ENCODE data around the gene GPBP1.
"Not testable (repeated sequence)": the region's sequence is repeated elsewhere in the genome, so short reads cannot be mapped to it uniquely, and the experiment has no call there.

The GPBP1 gene

DNA sequence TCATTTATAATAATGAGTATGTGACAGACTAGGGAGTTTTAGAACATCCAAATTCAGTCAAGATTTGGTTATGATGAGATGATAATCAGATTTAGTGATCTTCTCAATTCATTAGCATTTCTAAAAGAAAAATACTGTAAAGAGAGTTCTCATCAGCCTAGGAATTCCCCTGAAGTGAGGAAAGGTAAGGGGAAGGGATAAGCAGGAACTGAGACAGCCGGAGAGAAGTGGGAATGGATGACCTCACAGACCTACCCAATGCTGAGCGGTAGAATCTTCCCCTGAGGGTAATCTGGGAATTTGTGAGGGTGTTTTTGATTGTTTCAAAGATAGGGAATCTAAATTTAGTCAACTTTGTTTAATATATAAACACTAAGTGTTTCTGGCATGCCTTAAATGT is 16.7 kb upstream of the GPBP1 start:
- TF ChIP-seq, protein P1, sequence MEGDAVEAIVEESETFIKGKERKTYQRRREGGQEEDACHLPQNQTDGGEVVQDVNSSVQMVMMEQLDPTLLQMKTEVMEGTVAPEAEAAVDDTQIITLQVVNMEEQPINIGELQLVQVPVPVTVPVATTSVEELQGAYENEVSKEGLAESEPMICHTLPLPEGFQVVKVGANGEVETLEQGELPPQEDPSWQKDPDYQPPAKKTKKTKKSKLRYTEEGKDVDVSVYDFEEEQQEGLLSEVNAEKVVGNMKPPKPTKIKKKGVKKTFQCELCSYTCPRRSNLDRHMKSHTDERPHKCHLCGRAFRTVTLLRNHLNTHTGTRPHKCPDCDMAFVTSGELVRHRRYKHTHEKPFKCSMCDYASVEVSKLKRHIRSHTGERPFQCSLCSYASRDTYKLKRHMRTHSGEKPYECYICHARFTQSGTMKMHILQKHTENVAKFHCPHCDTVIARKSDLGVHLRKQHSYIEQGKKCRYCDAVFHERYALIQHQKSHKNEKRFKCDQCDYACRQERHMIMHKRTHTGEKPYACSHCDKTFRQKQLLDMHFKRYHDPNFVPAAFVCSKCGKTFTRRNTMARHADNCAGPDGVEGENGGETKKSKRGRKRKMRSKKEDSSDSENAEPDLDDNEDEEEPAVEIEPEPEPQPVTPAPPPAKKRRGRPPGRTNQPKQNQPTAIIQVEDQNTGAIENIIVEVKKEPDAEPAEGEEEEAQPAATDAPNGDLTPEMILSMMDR (conservative IDR thresholded peaks at IDR 0.05; ENCODE audit: control insufficient read depth, insufficient read depth, low read depth, low read length): no peak
- no peak overlapping the region for H3K4me3 ChIP-seq (ENCODE audit: control insufficient read depth, low read depth, low read length)
- no peak for DNase-seq (ENCODE audit: low read depth)

DNA sequence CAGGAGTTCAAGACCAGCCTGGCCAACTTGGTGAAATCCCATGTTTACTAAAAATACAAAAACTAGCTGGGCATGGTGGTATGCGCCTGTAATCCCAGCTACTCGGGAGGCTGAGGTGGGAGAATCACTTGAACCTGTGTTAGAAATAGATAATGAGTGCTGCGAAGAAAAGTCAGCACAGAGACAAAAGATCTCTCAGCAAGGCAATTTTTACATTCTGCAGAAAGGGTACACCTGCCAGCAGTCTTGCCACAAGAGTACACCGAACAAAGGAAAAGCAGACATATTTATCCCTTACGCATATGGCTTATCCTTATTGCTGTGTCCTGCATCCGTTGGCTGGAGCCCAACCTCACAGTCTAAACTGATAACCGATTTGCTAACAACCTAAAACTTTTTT is 16.2 kb upstream of the GPBP1 start:
- no peak overlapping the region for H3K4me3 ChIP-seq (ENCODE audit: control insufficient read depth, low read depth, low read length)
- no peak for DNase-seq (ENCODE audit: low read depth)
- TF ChIP-seq, protein P1 (conservative IDR thresholded peaks at IDR 0.05; ENCODE audit: control insufficient read depth, insufficient read depth, low read depth, low read length): no peak

DNA sequence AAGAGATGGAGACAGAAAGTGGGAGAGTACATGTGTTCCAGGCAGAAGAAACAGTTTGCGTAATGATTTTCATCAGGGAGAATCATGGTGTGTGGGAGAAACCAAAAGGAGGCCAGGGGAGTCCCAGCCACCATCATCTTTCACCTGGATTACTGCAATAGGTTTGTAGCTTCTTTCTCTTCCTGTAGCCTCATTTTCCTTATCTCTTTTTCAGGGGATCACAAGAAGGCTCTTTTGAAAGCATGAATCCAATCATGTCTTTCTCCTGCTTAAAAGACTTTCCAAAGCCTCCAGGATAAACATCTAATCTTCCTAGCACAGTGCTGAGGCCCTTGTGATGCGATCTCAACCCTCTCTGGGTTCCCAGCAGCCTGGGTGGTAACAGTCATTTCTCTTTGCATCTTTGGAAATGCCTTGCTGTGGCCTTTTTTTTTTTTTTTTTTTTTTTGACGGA is 10.3 kb upstream of the GPBP1 start:
- no peak overlapping the region for H3K4me3 ChIP-seq (ENCODE audit: control insufficient read depth, low read depth, low read length)
- TF ChIP-seq, protein P1 (conservative IDR thresholded peaks at IDR 0.05; ENCODE audit: control insufficient read depth, insufficient read depth, low read depth, low read length): no peak
- DNase-seq (ENCODE audit: low read depth): no peak

DNA sequence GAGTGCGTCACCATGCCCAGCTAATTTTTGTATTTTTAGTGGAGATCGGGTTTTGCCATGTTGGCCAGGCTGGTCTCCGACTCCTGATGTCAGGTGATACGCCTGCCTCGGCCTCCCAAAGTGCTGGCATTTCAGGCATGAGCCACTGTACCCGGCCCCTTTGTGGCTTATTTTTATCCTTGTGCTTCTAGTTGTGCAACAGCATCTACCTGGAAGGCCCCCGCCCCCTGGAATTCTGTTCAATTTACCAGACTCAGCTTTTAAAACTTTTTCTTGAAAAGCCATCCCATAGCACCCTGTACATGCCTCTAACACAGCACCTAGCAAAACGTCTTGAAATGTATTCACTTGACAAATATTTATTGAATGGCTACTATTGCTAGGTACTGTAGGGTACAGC is 9.7 kb upstream of the GPBP1 start:
- TF ChIP-seq, protein P1 (conservative IDR thresholded peaks at IDR 0.05; ENCODE audit: control insufficient read depth, insufficient read depth, low read depth, low read length): no peak
- DNase-seq (ENCODE audit: low read depth): no peak
- no peak overlapping the region for H3K4me3 ChIP-seq (ENCODE audit: control insufficient read depth, low read depth, low read length)

DNA sequence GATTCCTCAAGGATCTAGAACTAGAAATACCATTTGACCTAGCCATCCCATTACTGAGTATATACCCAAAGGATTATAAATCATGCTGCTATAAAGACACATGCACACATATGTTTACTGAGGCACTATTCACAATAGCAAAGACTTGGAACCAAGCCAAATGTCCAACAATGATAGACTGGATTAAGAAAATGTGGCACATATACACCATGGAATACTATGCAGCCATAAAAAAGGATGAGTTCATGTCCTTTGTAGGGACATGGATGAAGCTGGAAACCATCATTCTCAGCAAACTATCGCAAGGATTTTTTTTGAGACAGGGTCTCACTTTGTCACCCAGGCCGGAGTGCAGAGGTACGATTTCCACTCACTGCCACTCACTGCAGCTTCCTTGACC is 8.7 kb upstream of the GPBP1 start:
- not testable (repeated sequence) for DNase-seq (ENCODE audit: low read depth); H3K4me3 ChIP-seq (ENCODE audit: control insufficient read depth, low read depth, low read length)

DNA sequence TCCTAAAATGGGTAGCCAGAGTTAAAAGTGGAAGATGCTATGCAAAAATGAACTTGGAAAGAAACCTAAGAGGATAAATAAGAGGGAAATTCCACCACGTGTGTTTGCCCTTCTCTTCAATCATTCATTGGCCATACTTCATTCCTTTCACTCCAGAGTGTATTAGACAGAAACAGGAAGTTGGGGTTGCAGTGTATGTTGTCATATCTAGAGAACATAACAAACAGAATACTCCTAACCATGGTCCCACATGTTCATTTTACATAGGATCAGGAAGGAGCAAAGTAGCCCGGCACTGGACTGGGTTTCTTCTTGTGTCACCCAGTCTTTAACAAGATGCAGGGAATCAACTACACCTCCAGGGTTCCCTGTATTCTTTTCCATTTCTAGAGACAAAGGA is 7.6 kb upstream of the GPBP1 start:
- H3K4me3 ChIP-seq (ENCODE audit: control insufficient read depth, low read depth, low read length): no peak overlapping the region
- TF ChIP-seq, protein P1 (conservative IDR thresholded peaks at IDR 0.05; ENCODE audit: control insufficient read depth, insufficient read depth, low read depth, low read length): no peak

DNA sequence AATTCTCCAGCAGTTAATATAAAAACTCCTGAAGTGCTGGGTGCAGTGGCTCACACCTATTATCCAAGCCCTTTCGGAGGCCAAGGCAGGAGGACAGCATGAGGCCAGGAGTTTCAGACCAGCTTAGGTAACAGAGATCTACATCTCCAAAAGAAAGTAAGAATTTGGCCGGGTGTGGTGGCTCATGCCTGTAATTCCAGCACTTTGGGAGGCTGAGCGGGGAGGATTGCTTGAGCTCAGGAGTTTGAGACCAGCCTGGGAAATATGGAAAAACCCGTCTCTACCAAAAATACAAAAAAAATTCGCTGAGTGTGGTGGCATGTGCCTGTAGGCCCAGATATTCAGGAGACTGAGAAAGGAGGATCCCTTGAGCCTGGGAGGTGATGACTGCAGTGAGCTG is 6.7 kb upstream of the GPBP1 start:
- DNase-seq (ENCODE audit: low read depth): no peak
- TF ChIP-seq, protein P1 (conservative IDR thresholded peaks at IDR 0.05; ENCODE audit: control insufficient read depth, insufficient read depth, low read depth, low read length): no peak
- H3K4me3 ChIP-seq (ENCODE audit: control insufficient read depth, low read depth, low read length): no peak overlapping the region

More for the DNA sequence above, 7.6 kb upstream of the GPBP1 start:
- DNase-seq (ENCODE audit: low read depth): no peak

DNA sequence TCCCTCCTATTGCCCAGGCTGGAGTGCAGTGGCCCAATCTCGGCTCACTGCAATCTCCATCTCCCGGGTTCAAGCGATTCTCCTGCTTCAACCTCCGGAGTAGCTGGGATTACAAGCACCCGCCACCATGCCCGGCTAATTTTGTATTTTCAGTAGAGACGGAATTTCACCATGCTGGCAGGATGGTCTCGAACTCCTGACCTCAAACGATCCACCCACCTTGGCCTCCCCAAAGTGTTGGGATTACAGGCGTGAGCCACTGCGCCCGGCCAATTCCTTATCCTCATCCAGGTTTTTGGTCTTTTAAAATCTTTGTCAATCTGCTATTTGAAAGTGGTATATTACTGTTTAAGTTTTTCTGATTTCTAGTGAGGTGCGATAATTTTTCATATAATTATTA is 3.7 kb upstream of the GPBP1 start:
- not testable (repeated sequence) for DNase-seq (ENCODE audit: low read depth)

More for the DNA sequence above, 3.7 kb upstream of the GPBP1 start:
- not testable (repeated sequence) for H3K4me3 ChIP-seq (ENCODE audit: control insufficient read depth, low read depth, low read length)

Measured in fibroblast of mammary gland (primary cell).